Glutamatergic neuron (in vitro differentiated cells): ENCODE measurements around the gene KRT13. TPM values are rescaled to one million over a fixed set of nuclear protein-coding genes. Genes with fewer than 3 reads are reported as not detected.

ENCODE experiments used
- DNase-seq: peaks from one replicate; pipeline ENCODE4 v3.0.0; 2022
- H3K27ac Mint-ChIP-seq: one replicate; pipeline ENCODE4 v1.8.0; 2020; ENCODE audit warnings: mild to moderate bottlenecking, mixed read lengths, inconsistent platforms; ENCODE audit not compliant: unreplicated experiment
- H3K27me3 Mint-ChIP-seq: one replicate; pipeline ENCODE4 v1.8.0; 2020; ENCODE audit warnings: mild to moderate bottlenecking, moderate library complexity, mixed read lengths, inconsistent platforms; ENCODE audit not compliant: unreplicated experiment
- H3K36me3 Mint-ChIP-seq: one replicate; pipeline ENCODE4 v1.8.0; 2020; ENCODE audit warnings: mild to moderate bottlenecking, mixed read lengths, inconsistent platforms; ENCODE audit not compliant: unreplicated experiment
- H3K4me1 Mint-ChIP-seq: one replicate; pipeline ENCODE4 v1.8.0; 2020; ENCODE audit warnings: mild to moderate bottlenecking, low read depth, mixed read lengths, inconsistent platforms; ENCODE audit not compliant: unreplicated experiment
- H3K4me3 Mint-ChIP-seq: one replicate; pipeline ENCODE4 v1.8.0; 2020; ENCODE audit warnings: mild to moderate bottlenecking, mixed read lengths, inconsistent platforms; ENCODE audit not compliant: unreplicated experiment
- H3K9me3 Mint-ChIP-seq: one replicate; pipeline ENCODE4 v1.8.0; 2020; ENCODE audit warnings: mild to moderate bottlenecking, moderate library complexity, mixed read lengths, inconsistent platforms; ENCODE audit not compliant: unreplicated experiment
- microRNA-seq: library from miRNA; unstranded; fragments of <30 nt; microRNA quantifications from one replicate; pipeline ENCODE4, GENCODE V29; 2020; ENCODE audit not compliant: unreplicated experiment
- total RNA-seq: library from RNA; stranded (reverse); fragmentation: NEBNext Ultra II Directional; extraction: Animal tissue kit (Norgen Biotek cat#: 25700); gene quantifications from one replicate; pipeline ENCODE4 v1.2.1, GENCODE V29; 2021; ENCODE audit not compliant: unreplicated experiment
- TF ChIP-seq, protein P1 (sequence below): fragments of 200-600 bp; sonication (generic); IDR thresholded peaks from one replicate; pipeline ENCODE4 v1.5.0; 2021; ENCODE audit not compliant: partially characterized antibody, unreplicated experiment

Gene KRT13
- total RNA-seq, 1 donor from 2014 or later: not detected

DNA sequence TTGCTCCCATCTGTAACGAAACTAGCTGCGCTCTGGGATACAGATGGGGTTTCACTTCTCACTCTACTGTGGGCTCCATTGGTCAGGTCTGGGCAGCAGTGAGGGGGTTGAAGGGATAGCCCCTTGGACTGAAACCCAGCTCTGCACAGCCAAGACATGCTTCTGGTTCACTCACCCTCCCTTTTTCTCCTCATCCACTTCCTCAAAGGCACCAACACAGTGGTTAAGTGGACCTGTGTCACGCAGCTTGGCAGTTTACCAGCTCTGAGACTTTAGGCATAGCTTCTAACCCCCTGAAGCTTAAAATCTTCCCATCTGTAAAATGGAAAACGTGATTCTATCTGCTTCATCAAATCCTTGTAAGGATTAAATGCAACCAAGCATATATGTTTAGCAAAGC lies 53.1 kb downstream of the KRT13 start:
- TF ChIP-seq, protein P1, sequence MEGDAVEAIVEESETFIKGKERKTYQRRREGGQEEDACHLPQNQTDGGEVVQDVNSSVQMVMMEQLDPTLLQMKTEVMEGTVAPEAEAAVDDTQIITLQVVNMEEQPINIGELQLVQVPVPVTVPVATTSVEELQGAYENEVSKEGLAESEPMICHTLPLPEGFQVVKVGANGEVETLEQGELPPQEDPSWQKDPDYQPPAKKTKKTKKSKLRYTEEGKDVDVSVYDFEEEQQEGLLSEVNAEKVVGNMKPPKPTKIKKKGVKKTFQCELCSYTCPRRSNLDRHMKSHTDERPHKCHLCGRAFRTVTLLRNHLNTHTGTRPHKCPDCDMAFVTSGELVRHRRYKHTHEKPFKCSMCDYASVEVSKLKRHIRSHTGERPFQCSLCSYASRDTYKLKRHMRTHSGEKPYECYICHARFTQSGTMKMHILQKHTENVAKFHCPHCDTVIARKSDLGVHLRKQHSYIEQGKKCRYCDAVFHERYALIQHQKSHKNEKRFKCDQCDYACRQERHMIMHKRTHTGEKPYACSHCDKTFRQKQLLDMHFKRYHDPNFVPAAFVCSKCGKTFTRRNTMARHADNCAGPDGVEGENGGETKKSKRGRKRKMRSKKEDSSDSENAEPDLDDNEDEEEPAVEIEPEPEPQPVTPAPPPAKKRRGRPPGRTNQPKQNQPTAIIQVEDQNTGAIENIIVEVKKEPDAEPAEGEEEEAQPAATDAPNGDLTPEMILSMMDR: no peak
- Mint-ChIP-seq H3K4me1 (no peaks in the 10 kb centered on the region), H3K36me3 (no peaks in the 10 kb centered on the region), H3K27ac (no peak overlapping the region), H3K9me3 (no peaks in the 10 kb centered on the region), H3K27me3 (peaks cover 3% of the 10 kb centered on the region), H3K4me3 (no peak overlapping the region)
- DNase-seq: no peak

DNA sequence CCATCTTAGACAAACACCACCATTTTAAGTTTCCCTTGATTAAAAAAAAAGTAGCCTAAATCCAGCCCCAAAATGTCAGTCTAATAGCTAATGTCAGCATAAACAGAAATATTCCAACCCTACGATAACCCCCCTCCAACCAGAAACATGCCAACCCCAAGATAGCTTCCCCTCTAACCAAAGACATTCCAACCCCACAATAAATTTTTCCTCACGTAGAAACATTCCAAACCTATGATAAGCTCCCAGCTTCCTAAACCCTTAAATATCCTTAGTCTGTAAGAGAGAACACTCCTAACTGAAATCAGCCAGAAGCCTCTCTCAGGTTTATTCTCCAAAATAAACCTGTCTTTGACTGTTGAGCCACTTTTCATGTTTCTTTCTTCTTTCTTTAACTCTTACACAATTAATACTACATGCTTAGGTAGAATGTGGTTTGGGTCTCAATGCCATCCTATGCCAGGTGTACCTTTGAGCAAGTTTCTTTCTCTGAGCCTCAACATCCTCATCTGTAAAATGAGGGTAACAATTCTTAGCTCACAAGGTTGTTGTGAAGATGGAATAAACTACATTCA lies 54.2 kb downstream of the KRT13 start:
- DNase-seq: no peak
- Mint-ChIP-seq H3K27me3 (peaks cover 3% of the 10 kb centered on the region), H3K9me3 (no peaks in the 10 kb centered on the region), H3K4me3 (no peak overlapping the region), H3K27ac (no peak overlapping the region), H3K36me3 (no peaks in the 10 kb centered on the region), H3K4me1 (no peaks in the 10 kb centered on the region)
- TF ChIP-seq, protein P1: no peak

Small RNA genes lying within 50 kb of the gene (microRNA-seq; reads per million reads assigned to microRNA genes)
- not detected for gene MIR6510

Other genes with a start within 250 kb of the KRT13 start
- not detected for gene KRTAP9-6, start 240.2 kb downstream of the KRT13 start, total RNA-seq
- gene KRTAP9-7, start 229.9 kb downstream of the KRT13 start, total RNA-seq: not detected
- gene KRTAP29-1, start 202.8 kb downstream of the KRT13 start, total RNA-seq: not detected
- not detected for gene KRTAP16-1, start 196.3 kb downstream of the KRT13 start, total RNA-seq
- not detected for gene KRTAP17-1, start 189.9 kb downstream of the KRT13 start, total RNA-seq
- gene KRT33A, start 154.8 kb downstream of the KRT13 start, total RNA-seq: not detected
- 0.61 TPM for gene KRT33B, start 135.8 kb downstream of the KRT13 start, total RNA-seq
- gene KRT34, start 123.3 kb downstream of the KRT13 start, total RNA-seq: not detected
- gene KRT31, start 108.0 kb downstream of the KRT13 start, total RNA-seq: not detected
- not detected for gene KRT37, start 81.0 kb downstream of the KRT13 start, total RNA-seq
- not detected for gene KRT38, start 64.6 kb downstream of the KRT13 start, total RNA-seq
- gene KRT32, start 38.2 kb downstream of the KRT13 start, total RNA-seq: not detected
- not detected for gene KRT35, start 24.5 kb downstream of the KRT13 start, total RNA-seq
- not detected for gene KRT36, start 15.7 kb downstream of the KRT13 start, total RNA-seq
- not detected for gene KRT15, start 13.3 kb upstream of the KRT13 start, total RNA-seq
- 0.69 TPM for gene KRT19, start 22.7 kb upstream of the KRT13 start, total RNA-seq
- gene KRT9, start 66.4 kb upstream of the KRT13 start, total RNA-seq: not detected
- gene KRT14, start 81.3 kb upstream of the KRT13 start, total RNA-seq: not detected
- not detected for gene KRT16, start 107.2 kb upstream of the KRT13 start, total RNA-seq
- gene KRT17, start 119.0 kb upstream of the KRT13 start, total RNA-seq: not detected
- 1,088 TPM for gene EIF1, start 183.3 kb upstream of the KRT13 start, total RNA-seq
- gene GAST, start 206.7 kb upstream of the KRT13 start, total RNA-seq: not detected
- gene HAP1, start 229.0 kb upstream of the KRT13 start, total RNA-seq: 0.76 TPM